BLaER1 (cell line): ENCODE data around the gene PRRX1.

Experiments
- H3K27ac ChIP-seq: shearing (Covaris generic); formaldehyde crosslinking; 2 replicates; pipeline ENCODE4 v1.8.1; 2022
- H3K27me3 ChIP-seq: shearing (Covaris generic); formaldehyde crosslinking; 2 replicates; pipeline ENCODE4 v1.8.1; 2022
- H3K36me3 ChIP-seq: shearing (Covaris generic); formaldehyde crosslinking; 2 replicates; pipeline ENCODE4 v1.8.1; 2022
- H3K4me1 ChIP-seq: shearing (Covaris generic); formaldehyde crosslinking; 2 replicates; pipeline ENCODE4 v1.8.1; 2022
- H3K4me2 ChIP-seq: shearing (Covaris generic); formaldehyde crosslinking; 2 replicates; pipeline ENCODE4 v1.8.1; 2022
- H3K4me3 ChIP-seq: shearing (Covaris generic); formaldehyde crosslinking; 2 replicates; pipeline ENCODE4 v1.8.1; 2022
- H3K9ac ChIP-seq: shearing (Covaris generic); formaldehyde crosslinking; 2 replicates; pipeline ENCODE4 v1.8.1; 2022
- H3K9me3 ChIP-seq: shearing (Covaris generic); formaldehyde crosslinking; 2 replicates; pipeline ENCODE4 v1.8.1; 2022
- H4K20me1 ChIP-seq: shearing (Covaris generic); formaldehyde crosslinking; 2 replicates; pipeline ENCODE4 v1.8.1; 2022
- Cebpa-rat ChIP-seq: shearing (Covaris generic); IDR thresholded peaks from 2 replicates; pipeline ENCODE4 v1.8.1; 2022

The PRRX1 gene

DNA sequence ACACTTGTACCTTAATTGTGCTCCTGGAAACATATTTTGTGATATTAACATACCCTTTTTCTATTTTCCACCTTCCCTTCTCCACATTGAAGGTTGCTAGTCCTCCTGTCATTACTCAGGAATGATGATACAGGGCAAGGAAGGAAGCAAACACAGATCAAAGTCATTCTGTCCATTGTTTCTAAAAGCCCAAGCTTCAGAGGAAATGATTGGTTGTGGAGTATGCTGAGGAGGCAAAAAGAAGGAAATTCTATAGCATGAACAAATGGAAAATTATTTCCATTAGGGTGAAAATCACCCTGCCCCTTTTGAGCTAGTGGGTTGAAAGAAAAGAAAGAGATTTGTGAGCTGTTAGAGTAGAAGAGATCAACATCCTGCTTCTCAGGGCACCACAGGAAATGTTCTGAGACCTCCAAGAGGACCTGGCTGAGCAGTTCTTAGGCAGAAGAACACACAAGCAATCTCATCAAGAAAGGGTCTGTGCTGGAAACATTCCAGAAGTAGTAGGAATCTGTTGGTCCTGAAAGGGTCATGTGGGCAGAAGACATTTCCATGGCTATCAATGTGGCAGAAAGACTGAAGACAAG, 29.0 kb upstream of the PRRX1 start:
- no peaks in the 10 kb centered on the region for H4K20me1 ChIP-seq
- H3K9me3 ChIP-seq: no peaks in the 10 kb centered on the region
- H3K27me3 ChIP-seq: no peaks in the 10 kb centered on the region
- no peaks in the 10 kb centered on the region for H3K36me3 ChIP-seq
- H3K4me1 ChIP-seq: no peaks in the 10 kb centered on the region
- no peak overlapping the region for H3K4me3 ChIP-seq
- no peak for TF ChIP-seq Cebpa-rat
- H3K4me2 ChIP-seq: no peak overlapping the region
- H3K9ac ChIP-seq: no peak overlapping the region
- no peak overlapping the region for H3K27ac ChIP-seq

DNA sequence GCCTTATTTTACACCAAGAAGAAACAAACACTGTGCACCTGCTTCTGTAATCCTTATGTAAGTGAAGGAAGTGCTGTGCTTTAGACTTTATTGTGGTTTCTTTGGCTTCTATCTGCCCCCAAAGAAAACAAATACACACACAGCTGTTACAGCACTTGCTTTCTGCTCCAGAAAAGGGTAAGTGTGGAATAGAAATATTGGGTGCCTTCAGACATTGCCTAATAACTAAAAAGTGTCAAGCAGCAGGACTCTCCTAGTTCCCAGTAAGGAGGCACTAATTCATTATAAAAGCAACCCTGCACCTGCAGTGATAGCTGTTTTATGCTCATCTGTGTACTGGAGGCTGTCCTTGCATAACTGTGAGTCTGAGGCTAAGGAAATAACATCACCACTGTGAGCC, 23.4 kb upstream of the PRRX1 start:
- Histone ChIP-seq H3K4me1 (peaks cover 10% of the 10 kb centered on the region), H4K20me1 (no peaks in the 10 kb centered on the region), H3K27me3 (no peaks in the 10 kb centered on the region), H3K4me3 (no peak overlapping the region), H3K27ac (no peak overlapping the region), H3K36me3 (no peaks in the 10 kb centered on the region), H3K9ac (no peak overlapping the region), H3K9me3 (no peaks in the 10 kb centered on the region), H3K4me2 (peak overlapping the region; percentile 23; the same call in 1 of the 2 replicates)
- no peak for TF ChIP-seq Cebpa-rat

DNA sequence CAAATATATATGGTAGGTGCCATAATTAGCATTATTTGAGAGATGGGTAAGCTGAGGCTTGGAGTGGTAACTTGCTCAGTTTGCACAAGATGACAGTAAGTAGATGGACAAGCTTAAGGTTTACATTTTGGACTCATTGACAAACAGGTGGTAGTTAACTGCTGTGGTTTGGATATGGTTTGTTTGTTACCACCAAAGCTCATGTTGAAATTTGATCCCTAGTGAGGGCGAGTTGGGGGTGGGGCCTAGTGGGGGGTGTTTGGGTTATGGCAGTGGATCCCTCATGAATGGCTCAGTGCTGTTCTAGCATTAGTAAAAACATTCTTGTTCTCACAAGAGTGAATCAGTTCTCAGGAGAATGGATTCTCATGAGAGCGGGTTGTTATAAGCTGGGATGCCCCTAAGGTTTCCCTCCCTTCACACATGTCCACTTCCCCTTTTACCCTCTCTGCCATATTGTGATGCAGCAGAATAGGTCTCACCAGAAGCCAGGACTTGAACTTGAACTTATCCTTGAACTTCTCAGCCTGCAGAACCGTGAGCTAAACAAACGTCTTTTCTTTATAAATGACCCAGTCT, 6.6 kb upstream of the PRRX1 start:
- H3K27me3 ChIP-seq: peaks cover 7% of the 10 kb centered on the region
- no peak overlapping the region for H3K4me2 ChIP-seq
- H3K9me3 ChIP-seq: no peaks in the 10 kb centered on the region
- no peak for TF ChIP-seq Cebpa-rat
- no peaks in the 10 kb centered on the region for H4K20me1 ChIP-seq
- H3K4me1 ChIP-seq: no peaks in the 10 kb centered on the region
- no peak overlapping the region for H3K27ac ChIP-seq
- no peak overlapping the region for H3K4me3 ChIP-seq
- no peak overlapping the region for H3K9ac ChIP-seq
- H3K36me3 ChIP-seq: no peaks in the 10 kb centered on the region

DNA sequence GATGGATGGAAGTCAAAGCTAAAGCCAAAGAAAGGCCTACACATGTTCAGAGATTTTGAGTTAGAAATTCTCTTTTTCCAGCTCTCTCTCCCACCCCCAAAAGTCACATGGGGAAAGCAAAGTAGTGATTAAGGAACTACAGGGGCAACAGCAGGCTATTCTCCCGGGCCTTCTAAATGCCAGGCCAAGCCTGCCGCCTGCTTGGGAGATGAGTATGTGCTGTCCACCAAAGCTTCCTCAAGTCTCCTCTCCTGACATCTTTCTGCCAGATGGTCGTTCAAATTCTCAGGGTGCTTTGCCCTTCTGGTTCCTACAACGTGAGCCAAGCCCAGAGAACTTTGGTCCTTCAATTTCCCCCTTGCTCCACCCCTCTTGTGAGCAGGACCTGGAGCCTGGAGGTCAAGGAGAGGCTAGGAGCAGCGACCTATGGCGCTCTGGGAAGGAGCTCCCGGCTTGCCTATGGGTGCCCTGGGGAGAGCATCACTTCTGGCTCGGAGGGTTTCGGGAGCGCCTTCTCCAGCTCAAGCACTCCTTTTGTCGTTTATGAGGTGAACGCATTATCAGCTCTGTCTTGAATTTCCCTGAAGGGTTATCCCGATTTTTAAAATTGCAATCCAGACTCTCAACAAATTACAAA, 4.4 kb upstream of the PRRX1 start:
- no peak overlapping the region for H3K4me2 ChIP-seq
- no peak overlapping the region for H3K27ac ChIP-seq
- no peak overlapping the region for H3K4me3 ChIP-seq
- no peaks in the 10 kb centered on the region for H3K4me1 ChIP-seq
- H3K27me3 ChIP-seq: peaks cover 27% of the 10 kb centered on the region
- H3K9ac ChIP-seq: no peak overlapping the region
- peaks cover 4% of the 10 kb centered on the region for H3K9me3 ChIP-seq
- TF ChIP-seq Cebpa-rat: no peak
- no peaks in the 10 kb centered on the region for H4K20me1 ChIP-seq
- H3K36me3 ChIP-seq: no peaks in the 10 kb centered on the region

DNA sequence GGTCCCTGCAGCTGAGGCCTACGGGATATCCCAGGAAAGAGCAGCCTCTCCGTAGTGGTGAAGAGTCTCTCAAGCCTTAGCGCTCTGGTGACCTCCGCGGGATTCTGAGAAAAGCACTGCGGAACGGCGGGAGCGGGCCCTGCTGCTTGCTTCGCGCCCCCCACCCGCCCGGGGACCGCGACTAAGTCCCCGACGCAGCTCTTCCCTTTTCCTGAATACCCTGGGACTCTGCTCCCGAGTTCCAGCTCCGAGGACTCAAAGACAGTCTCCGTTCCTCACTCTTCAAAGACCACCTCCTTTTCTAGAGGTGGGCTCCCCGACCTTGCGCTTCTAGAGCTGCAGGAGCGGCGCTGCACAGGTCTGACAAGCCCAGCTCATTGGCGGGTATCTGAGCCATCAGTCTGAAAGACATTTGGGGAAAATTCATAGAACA, 3.6 kb upstream of the PRRX1 start:
- no peak overlapping the region for H3K27ac ChIP-seq
- H3K9ac ChIP-seq: no peak overlapping the region
- no peaks in the 10 kb centered on the region for H4K20me1 ChIP-seq
- H3K4me3 ChIP-seq: no peak overlapping the region
- H3K36me3 ChIP-seq: no peaks in the 10 kb centered on the region
- H3K4me2 ChIP-seq: no peak overlapping the region
- no peak for TF ChIP-seq Cebpa-rat
- peaks cover 12% of the 10 kb centered on the region for H3K9me3 ChIP-seq
- H3K27me3 ChIP-seq: peaks cover 35% of the 10 kb centered on the region
- H3K4me1 ChIP-seq: no peaks in the 10 kb centered on the region

DNA sequence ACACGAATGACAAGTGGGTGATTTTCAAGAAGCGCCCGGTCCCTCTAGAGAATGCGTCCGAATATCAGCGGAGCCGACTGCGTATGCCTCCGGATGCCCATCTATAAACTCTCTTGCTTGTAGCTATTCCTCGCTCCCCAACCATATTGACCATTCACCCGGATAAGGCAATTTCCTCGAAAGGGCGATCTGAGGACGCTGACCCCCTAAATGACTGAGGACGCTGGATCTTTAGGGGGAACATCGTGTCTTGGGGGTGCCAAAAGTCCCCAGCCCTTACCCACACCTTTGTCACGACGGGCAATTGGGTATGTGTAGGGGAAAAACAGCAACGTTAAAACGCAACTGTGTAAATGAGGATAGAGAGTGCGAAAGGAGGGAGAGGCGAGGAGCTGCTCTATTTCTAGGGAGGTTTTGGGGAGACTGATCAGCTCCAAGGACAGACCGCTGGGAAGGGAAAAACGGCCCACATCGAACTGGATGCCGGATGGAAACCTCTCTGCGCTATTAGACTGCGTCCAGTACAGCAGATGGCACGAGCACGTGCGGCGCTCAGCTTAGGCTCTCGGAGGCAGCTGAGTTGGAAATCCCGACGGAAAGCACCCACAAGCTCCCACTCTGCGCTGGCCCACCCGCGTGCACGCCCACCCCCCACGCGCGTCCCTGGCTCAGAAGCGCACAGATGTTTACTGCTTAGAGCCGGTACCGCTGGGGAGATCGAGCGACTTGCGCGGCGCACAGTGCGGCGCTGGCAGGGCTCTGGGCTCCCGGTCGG, 2.9 kb upstream of the PRRX1 start:
- Histone ChIP-seq H3K9ac (no peak overlapping the region), H3K4me2 (no peak overlapping the region), H3K27ac (no peak overlapping the region), H3K9me3 (peaks cover 12% of the 10 kb centered on the region), H3K36me3 (no peaks in the 10 kb centered on the region), H3K4me1 (no peaks in the 10 kb centered on the region), H3K27me3 (peaks cover 39% of the 10 kb centered on the region), H3K4me3 (no peak overlapping the region), H4K20me1 (no peaks in the 10 kb centered on the region)
- no peak for TF ChIP-seq Cebpa-rat

DNA sequence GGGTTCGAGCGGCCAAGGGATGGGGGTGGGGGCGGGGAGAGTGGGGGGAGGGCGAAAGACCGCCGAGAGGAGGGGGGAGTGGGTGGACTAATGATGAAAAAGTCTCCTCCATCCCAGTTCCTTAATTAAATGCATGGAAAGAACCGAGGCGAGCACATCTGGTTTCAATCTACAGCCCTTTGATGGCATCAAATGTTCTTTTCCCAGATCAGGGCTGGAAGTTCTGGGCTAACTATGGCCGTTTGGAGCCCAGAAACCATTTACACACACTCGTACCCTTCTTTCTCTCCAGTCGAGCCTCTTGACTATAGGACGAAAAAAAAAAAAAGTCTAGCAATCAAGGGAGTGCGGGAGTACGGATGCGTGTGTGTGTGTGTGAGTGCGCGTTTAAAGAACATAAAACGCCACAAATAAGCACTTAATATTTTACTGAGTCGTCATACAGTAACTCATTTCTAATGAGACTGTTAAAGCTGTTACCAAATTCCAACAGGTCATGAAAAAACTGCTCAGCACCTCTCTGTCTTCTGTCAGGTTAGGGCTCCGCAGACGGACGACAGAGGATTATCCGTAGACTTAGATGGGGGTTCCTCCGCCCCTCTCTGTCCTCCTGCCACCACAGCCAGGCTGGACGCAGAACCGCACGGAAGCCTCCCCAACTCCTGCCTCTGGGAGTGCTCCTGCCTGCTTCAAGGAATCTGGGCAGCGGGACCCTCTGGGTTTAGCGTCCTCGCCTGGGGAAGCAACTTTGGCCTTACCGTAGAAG, 2.1 kb upstream of the PRRX1 start:
- TF ChIP-seq Cebpa-rat: no peak
- no peaks in the 10 kb centered on the region for H4K20me1 ChIP-seq
- no peak overlapping the region for H3K27ac ChIP-seq
- no peak overlapping the region for H3K4me2 ChIP-seq
- H3K9me3 ChIP-seq: peaks cover 12% of the 10 kb centered on the region
- H3K4me1 ChIP-seq: no peaks in the 10 kb centered on the region
- no peak overlapping the region for H3K4me3 ChIP-seq
- H3K27me3 ChIP-seq: peaks cover 39% of the 10 kb centered on the region
- no peaks in the 10 kb centered on the region for H3K36me3 ChIP-seq
- no peak overlapping the region for H3K9ac ChIP-seq

DNA sequence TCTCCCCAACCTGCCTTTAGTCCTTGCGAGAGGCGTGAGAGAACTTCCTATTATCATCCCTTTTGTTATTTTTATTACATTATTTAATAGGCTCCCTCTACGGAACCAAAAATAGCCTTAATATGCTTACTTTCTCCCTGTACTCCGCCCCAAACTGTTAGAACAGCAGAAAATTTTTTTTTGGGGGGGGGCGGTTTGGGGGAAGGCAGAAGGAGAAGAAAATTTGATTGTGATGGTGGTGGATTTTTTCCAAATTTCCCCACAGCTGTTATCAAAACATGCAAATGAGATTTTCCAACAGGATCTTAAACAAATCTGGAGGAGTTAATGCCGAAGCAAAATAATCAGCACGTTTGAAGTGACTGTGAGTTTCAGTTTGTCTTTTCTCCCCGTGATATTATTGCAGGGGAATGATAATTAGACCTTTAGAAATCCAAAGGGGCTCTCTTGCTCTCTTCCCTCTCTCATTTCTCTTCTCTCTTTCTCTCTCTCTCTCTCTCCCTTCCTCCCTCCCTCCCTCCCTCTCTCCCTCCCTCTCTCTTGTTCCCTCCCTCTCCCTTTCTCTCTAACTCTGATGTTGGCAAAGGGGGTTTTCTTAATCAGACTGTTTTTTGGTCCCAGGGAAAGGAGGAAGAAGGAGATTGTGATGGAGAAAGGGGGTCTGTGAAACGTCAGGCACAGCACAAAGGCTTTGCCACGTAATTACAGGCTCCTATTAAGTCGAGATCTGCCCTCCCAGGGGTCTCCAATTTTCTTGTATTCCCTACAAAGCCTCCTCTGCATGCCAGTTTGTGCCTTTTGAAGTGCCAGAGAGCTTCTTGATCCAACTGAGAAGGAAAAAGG, 1.1 kb upstream of the PRRX1 start:
- Histone ChIP-seq H3K4me3 (no peak overlapping the region), H3K4me1 (no peaks in the 10 kb centered on the region), H3K27me3 (peaks cover 39% of the 10 kb centered on the region), H3K4me2 (no peak overlapping the region), H3K36me3 (no peaks in the 10 kb centered on the region), H3K27ac (no peak overlapping the region), H3K9me3 (peaks cover 12% of the 10 kb centered on the region), H4K20me1 (no peaks in the 10 kb centered on the region), H3K9ac (no peak overlapping the region)
- TF ChIP-seq Cebpa-rat: no peak
